ENCODE data around the gene OR2T27.
"Not testable (repeated sequence)": the region's sequence is repeated elsewhere in the genome, so short reads cannot be mapped to it uniquely, and the experiment has no call there.

The OR2T27 gene

GRCh38 chr1:248639652-248640051, 15.7 kb downstream of the OR2T27 start:
- DNase-seq: not testable (repeated sequence)

GRCh38 chr1:248636612-248637011, 18.7 kb downstream of the OR2T27 start:
- DNase-seq: not testable (repeated sequence)

DNA sequence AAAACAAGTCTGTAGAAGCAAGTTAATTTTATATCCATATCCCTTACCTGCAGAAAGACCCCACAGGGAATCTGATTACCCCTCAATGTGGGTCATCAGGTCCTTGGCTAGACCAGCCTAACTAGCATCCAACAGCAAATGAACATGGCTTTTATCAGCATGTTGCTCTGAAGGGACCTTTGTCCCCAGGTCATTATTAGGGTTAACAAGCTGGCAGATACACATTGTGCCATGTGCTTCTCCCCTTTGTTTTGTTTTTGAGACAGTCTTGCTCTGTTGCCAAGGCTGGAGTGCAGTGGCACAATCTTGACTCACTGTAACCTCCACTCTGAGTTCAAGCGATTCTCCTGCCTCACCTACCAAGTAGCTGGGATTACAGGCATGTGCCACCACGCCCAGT, 20.3 kb downstream of the OR2T27 start, which contains the start of gene OR2T11:
TSS of gene OR2T11 (minus strand) at position 101 of the 400 bp plus-strand sequence. CDS start 7,963 bp downstream, outside the sequence.
- DNase-seq: not testable (repeated sequence)

GRCh38 chr1:248631354-248632008, 23.8 kb downstream of the OR2T27 start:
- DNase-seq: no peak

GRCh38 chr1:248630551-248630950, 24.8 kb downstream of the OR2T27 start:
- DNase-seq: no peak

DNA sequence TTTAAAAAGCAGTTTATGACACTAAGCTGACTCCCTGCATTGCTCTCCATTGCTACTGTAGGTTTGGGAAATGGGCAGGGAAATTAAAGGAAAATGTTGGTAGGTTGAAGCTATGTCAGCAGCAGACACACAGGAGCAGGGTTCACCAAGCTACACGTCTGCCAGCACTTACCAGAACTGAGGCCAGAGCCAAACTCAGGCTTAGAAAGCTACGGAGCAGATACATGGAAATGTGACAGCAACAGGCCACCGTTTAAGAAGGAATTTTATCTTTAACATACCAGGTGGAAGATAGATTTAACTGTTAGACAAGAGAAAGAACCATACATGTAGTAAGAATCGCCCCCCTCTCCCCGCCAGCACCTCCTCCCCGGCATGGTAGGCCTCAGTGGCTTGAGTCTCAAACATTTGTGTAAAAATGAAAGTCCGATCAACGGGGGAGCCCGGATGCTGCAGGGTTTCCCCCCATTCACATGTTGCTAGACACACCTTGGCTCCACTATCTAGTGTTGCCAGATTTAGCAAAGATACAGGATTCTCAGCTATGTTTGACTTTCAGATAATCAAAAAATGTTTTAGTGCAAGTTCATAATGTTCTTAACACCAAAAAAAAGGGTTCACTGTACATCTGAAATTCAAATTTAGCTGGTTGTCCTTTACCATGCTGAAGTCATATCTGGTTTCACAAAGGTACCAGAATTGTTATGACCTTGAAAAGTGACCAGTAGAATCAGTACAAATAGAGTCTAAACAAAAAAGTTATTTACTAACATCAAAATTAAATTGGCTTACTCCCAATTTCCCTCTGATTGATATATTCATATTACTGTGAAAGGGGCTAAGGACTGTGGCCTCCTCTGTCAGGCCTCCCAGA, 27.1 kb downstream of the OR2T27 start:
- no peak for DNase-seq

GRCh38 chr1:248625971-248626370, 29.4 kb downstream of the OR2T27 start:
- DNase-seq: no peak

GRCh38 chr1:248625166-248625565, 30.2 kb downstream of the OR2T27 start:
- DNase-seq: no peak

GRCh38 chr1:248622570-248623001, 32.7 kb downstream of the OR2T27 start:
- no peak for DNase-seq

GRCh38 chr1:248621770-248622169, 33.6 kb downstream of the OR2T27 start:
- no peak for DNase-seq

DNA sequence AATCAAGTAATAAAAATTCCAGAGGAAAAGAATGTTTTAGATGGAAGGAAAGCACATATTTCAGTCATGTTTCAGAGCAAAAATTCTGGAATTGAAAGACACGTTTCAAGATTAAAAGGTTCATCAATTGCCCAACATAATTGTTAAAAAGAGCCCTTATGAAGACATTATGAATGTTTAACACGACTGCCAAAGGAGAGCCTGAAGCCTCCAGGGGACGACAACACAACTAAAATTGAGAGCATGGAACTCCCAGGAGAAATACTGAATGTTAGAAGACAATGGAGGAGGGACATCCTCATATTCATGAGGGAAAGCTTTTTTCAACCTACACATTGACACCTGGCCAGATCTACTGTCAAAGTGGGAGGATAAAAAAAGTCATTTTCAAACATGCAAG, 36.5 kb downstream of the OR2T27 start:
- DNase-seq: no peak

- DNase-seq: no peak
These were observed 37.2 kb downstream of the OR2T27 start for GRCh38 chr1:248618119-248618518.

GRCh38 chr1:248613742-248614141, 41.6 kb downstream of the OR2T27 start:
- DNase-seq: no peak

DNA sequence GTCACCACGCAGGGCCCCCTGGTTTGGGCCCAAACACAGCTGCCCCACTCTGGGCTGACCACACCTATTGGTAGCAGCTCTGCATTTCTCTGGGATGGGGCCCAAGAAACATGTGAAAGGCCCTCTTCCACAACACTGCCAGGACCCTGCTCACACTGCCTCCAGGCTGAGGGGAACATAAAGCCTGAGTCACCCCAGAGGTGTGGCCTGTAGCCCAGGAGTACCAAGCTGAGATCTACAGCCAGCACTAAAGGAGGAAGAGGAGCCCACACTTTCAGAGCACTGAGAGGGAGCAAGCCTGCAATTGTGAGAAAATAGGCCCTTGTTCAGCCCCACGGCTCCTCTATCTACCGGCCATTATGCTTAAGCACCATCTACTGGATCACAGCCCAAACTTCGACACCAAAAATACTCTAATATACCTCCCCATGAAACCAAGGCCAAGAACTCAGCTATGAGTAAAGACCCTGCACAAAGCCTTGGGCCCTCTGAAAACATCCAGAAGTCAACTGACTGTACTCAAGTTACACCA, 43.4 kb downstream of the OR2T27 start:
- no peak for DNase-seq

DNA sequence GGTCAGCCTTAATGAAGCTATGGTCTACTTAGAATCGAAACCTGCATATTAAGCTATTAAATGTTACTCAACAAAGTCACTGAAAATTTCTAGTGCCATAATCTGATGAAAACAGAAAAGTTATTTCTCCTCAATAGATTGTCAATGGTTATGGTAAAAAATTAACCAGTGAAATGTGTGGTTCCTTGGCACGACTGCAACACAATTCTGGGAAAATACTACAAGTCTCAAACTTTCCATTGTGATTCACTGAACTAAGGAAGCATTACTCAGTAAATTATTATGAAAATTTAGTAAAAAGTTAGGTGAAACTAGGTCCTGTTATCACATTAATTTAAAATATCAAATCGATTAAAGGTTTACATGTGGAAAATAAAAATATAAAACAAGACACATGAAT, 45.0 kb downstream of the OR2T27 start:
- no peak for DNase-seq
